Mesenchymal stem cell (in vitro differentiated cells and primary cell): ENCODE data around the gene DOCK6.
"Not testable (repeated sequence)": the region's sequence is repeated elsewhere in the genome, so short reads cannot be mapped to it uniquely, and the experiment has no call there.

Experiments
- DNase-seq: peaks from one replicate; pipeline ENCODE4 v3.0.0-alpha.2; 2013
- H2AFZ ChIP-seq: one replicate; pipeline ENCODE4 v1.6.1; 2013; ENCODE audit warnings: low read depth, mild to moderate bottlenecking, control low read depth, inconsistent platforms, low read length, moderate library complexity
- H2AK5ac ChIP-seq: 2 replicates; pipeline ENCODE4 v1.6.1; 2013; ENCODE audit warnings: low read length, moderate library complexity, mild to moderate bottlenecking, inconsistent platforms; ENCODE audit not compliant: severe bottlenecking
- H2BK120ac ChIP-seq: one replicate; pipeline ENCODE4 v1.6.1; 2013; ENCODE audit warnings: low read depth, mild to moderate bottlenecking, inconsistent platforms, low read length, moderate library complexity
- H2BK12ac ChIP-seq, 2 experiments: one replicate each; pipeline ENCODE4 v1.6.1; 2013; ENCODE audit warnings: inconsistent platforms in 2 of 2, low read length in 2 of 2, mild to moderate bottlenecking in 2 of 2, moderate library complexity in 2 of 2, control low read depth in 1 of 2
- H2BK15ac ChIP-seq: one replicate; pipeline ENCODE4 v1.6.1; 2013; ENCODE audit warnings: mild to moderate bottlenecking, low read depth, inconsistent platforms; ENCODE audit not compliant: poor library complexity, severe bottlenecking
- H2BK5ac ChIP-seq: 2 replicates; pipeline ENCODE4 v1.6.1; 2013; ENCODE audit warnings: low read depth, mild to moderate bottlenecking, low read length, control low read depth, inconsistent platforms; ENCODE audit not compliant: poor library complexity, severe bottlenecking
- H3K14ac ChIP-seq, 2 experiments: one replicate each; pipeline ENCODE4 v1.6.1; 2013; ENCODE audit warnings: inconsistent platforms in 2 of 2, low read length in 2 of 2, control low read depth in 1 of 2, mild to moderate bottlenecking in 1 of 2, moderate library complexity in 1 of 2
- H3K18ac ChIP-seq, 2 experiments: one replicate each; pipeline ENCODE4 v1.6.1; 2013; ENCODE audit warnings: inconsistent platforms in 2 of 2, low read length in 2 of 2, control low read depth in 1 of 2, low read depth in 1 of 2, mild to moderate bottlenecking in 1 of 2
- H3K23ac ChIP-seq, 2 experiments: one replicate each; pipeline ENCODE4 v1.6.1; 2013; ENCODE audit warnings: inconsistent platforms in 2 of 2, low read length in 2 of 2, mild to moderate bottlenecking in 2 of 2, moderate library complexity in 2 of 2, control low read depth in 1 of 2
- H3K27ac ChIP-seq: 2 replicates; pipeline ENCODE4 v1.5.1; 2013; ENCODE audit warnings: mild to moderate bottlenecking, moderate library complexity, low read length, control low read depth, inconsistent platforms; ENCODE audit not compliant: poor library complexity, severe bottlenecking
- H3K27me3 ChIP-seq, 2 experiments: 2 replicates each; pipeline versions ENCODE4 v1.6.1 to v1.7.0; 2013; ENCODE audit warnings: low read length in 2 of 2, mild to moderate bottlenecking in 2 of 2, moderate library complexity in 2 of 2, control low read depth in 1 of 2, inconsistent platforms in 1 of 2; ENCODE audit not compliant: control insufficient read depth in 1 of 2, insufficient read depth in 1 of 2
- H3K36me3 ChIP-seq, 2 experiments: 2 replicates each; pipeline versions ENCODE4 v1.6.1 to v1.7.0; 2013; ENCODE audit warnings: low read length in 2 of 2, control low read depth in 1 of 2, inconsistent platforms in 1 of 2, low read depth in 1 of 2, mild to moderate bottlenecking in 1 of 2; ENCODE audit not compliant: insufficient read depth in 2 of 2, control insufficient read depth in 1 of 2
- H3K4ac ChIP-seq, 2 experiments: one replicate each; pipeline ENCODE4 v1.6.1; 2013; ENCODE audit warnings: inconsistent platforms in 2 of 2, low read length in 2 of 2, mild to moderate bottlenecking in 2 of 2, moderate library complexity in 2 of 2, control low read depth in 1 of 2, low read depth in 1 of 2
- H3K4me1 ChIP-seq: 2 replicates; pipeline ENCODE4 v1.6.1; 2013; ENCODE audit warnings: low read depth, low read length, control low read depth; ENCODE audit not compliant: control insufficient read depth, insufficient read depth
- H3K4me2 ChIP-seq: 2 replicates; pipeline ENCODE4 v1.6.1; 2013; ENCODE audit warnings: low read length, mild to moderate bottlenecking, inconsistent platforms; ENCODE audit not compliant: poor library complexity, severe bottlenecking
- H3K4me3 ChIP-seq, 2 experiments: 2 replicates each; pipeline versions ENCODE4 v1.5.1 to v1.7.0; 2013; ENCODE audit warnings: low read length in 2 of 2, mild to moderate bottlenecking in 2 of 2, control low read depth in 1 of 2, low read depth in 1 of 2; ENCODE audit not compliant: insufficient read depth in 1 of 2
- H3K79me1 ChIP-seq: replicated peaks from 2 replicates; pipeline ENCODE4 v1.6.1; 2013; ENCODE audit warnings: mild to moderate bottlenecking, control low read depth, low read length, inconsistent platforms; ENCODE audit not compliant: poor library complexity, severe bottlenecking
- H3K9ac ChIP-seq: 2 replicates; pipeline ENCODE4 v1.7.0; 2013; ENCODE audit warnings: mild to moderate bottlenecking, low read length, moderate library complexity
- H3K9me3 ChIP-seq: 2 replicates; pipeline ENCODE4 v1.7.0; 2013; ENCODE audit warnings: mild to moderate bottlenecking, low read length; ENCODE audit not compliant: control insufficient read depth
- H4K8ac ChIP-seq: one replicate; pipeline ENCODE4 v1.6.1; 2013; ENCODE audit warnings: inconsistent platforms, mild to moderate bottlenecking, low read length, moderate library complexity
- H4K91ac ChIP-seq: one replicate; pipeline ENCODE4 v1.6.1; 2013; ENCODE audit warnings: mild to moderate bottlenecking, low read length, inconsistent platforms
- WGBS: methylation state at CpG from one replicate; pipeline ENCODE4 v1.1.7; 2013; ENCODE audit warnings: mixed read lengths; 5-methylcytosine and 5-hydroxymethylcytosine counted together

Gene DOCK6

GRCh38 chr19:11165486-11166030, 96.8 kb downstream of the DOCK6 start:
- H3K36me3 ChIP-seq, result peaks cover 57 to 62% of the 10 kb centered on the region in 2 experiments
- H3K4me1 ChIP-seq, result peaks cover 14% of the 10 kb centered on the region
- no peak overlapping the region for H2BK12ac ChIP-seq
- H3K79me1 ChIP-seq, result peaks cover 18% of the 10 kb centered on the region
- no peak overlapping the region for H3K4me2 ChIP-seq
- H2BK15ac ChIP-seq, result no peak overlapping the region
- no peak overlapping the region for H4K91ac ChIP-seq
- 97% methylated on average over 11 of the region's 13 CpGs for WGBS
- H3K9ac ChIP-seq, result peak overlapping the region; percentile 94
- no peaks in the 10 kb centered on the region for H3K9me3 ChIP-seq
- peak overlapping the region in 1 of 2 experiments; percentile 67 for H3K4me3 ChIP-seq
- no peak overlapping the region for H3K14ac ChIP-seq
- H3K27ac ChIP-seq, result no peak overlapping the region
- H2AK5ac ChIP-seq, result no peak overlapping the region
- no peak overlapping the region for H4K8ac ChIP-seq
- no peak overlapping the region for H3K23ac ChIP-seq
- no peak overlapping the region for H2BK5ac ChIP-seq
- DNase-seq, result no peak
- H3K4ac ChIP-seq, result no peak overlapping the region
- H3K18ac ChIP-seq, result no peak overlapping the region
- H2AFZ ChIP-seq, result no peak overlapping the region
- H2BK120ac ChIP-seq, result no peak overlapping the region
- no peaks in the 10 kb centered on the region for H3K27me3 ChIP-seq

- Histone ChIP-seq H3K79me1 (peaks cover 18% of the 10 kb centered on the region), H3K14ac (no peak overlapping the region), H3K23ac (no peak overlapping the region), H2BK15ac (no peak overlapping the region), H2AK5ac (no peak overlapping the region), H3K4me2 (no peak overlapping the region), H3K27me3 (no peaks in the 10 kb centered on the region), H3K27ac (no peak overlapping the region), H2BK5ac (no peak overlapping the region), H2BK120ac (no peak overlapping the region), H2BK12ac (no peak overlapping the region), H3K4me3 (peak overlapping the region in 1 of 2 experiments; percentile 76), H3K18ac (no peak overlapping the region), H4K91ac (no peak overlapping the region), H3K9ac (peak overlapping the region; percentile 94), H3K4me1 (peaks cover 12% of the 10 kb centered on the region), H3K36me3 (peaks cover 51 to 56% of the 10 kb centered on the region in 2 experiments), H3K9me3 (no peaks in the 10 kb centered on the region), H2AFZ (no peak overlapping the region), H3K4ac (no peak overlapping the region), H4K8ac (no peak overlapping the region)
- DNase-seq, result no peak
- 92% methylated on average over 17 of the region's 17 CpGs for WGBS
These were observed 97.4 kb downstream of the DOCK6 start for GRCh38 chr19:11164879-11165406.

GRCh38 chr19:11164296-11164695, 98.0 kb downstream of the DOCK6 start:
- Histone ChIP-seq H4K8ac (no peak overlapping the region), H3K4me3 (peak overlapping the region in 1 of 2 experiments; percentile 76), H3K4me1 (peaks cover 9% of the 10 kb centered on the region), H2AFZ (no peak overlapping the region), H3K9ac (peak overlapping the region; percentile 94), H3K36me3 (peaks cover 44 to 49% of the 10 kb centered on the region in 2 experiments), H3K18ac (no peak overlapping the region), H2BK12ac (no peak overlapping the region), H3K27ac (no peak overlapping the region), H2BK120ac (no peak overlapping the region), H3K79me1 (peaks cover 16% of the 10 kb centered on the region), H2BK15ac (no peak overlapping the region), H2AK5ac (no peak overlapping the region), H2BK5ac (no peak overlapping the region), H3K27me3 (no peaks in the 10 kb centered on the region), H3K14ac (no peak overlapping the region), H3K4me2 (no peak overlapping the region), H3K4ac (no peak overlapping the region), H3K9me3 (no peaks in the 10 kb centered on the region), H3K23ac (no peak overlapping the region), H4K91ac (no peak overlapping the region)
- no peak for DNase-seq
- 98% methylated on average over 11 of the region's 11 CpGs for WGBS

GRCh38 chr19:11160440-11160768, 101.9 kb downstream of the DOCK6 start:
- H3K79me1 ChIP-seq, H2BK15ac ChIP-seq, H2AFZ ChIP-seq, H3K4me3 ChIP-seq, H3K4me2 ChIP-seq, H2BK12ac ChIP-seq, H3K23ac ChIP-seq, H3K14ac ChIP-seq, H2AK5ac ChIP-seq, H3K27me3 ChIP-seq, H3K18ac ChIP-seq, H2BK5ac ChIP-seq, H2BK120ac ChIP-seq, H3K27ac ChIP-seq, H3K9me3 ChIP-seq, H3K4me1 ChIP-seq, DNase-seq, H4K91ac ChIP-seq, H4K8ac ChIP-seq: not testable (repeated sequence)
- H3K36me3 ChIP-seq, result peaks cover 15 to 20% of the 10 kb centered on the region in 2 experiments
- H3K4ac ChIP-seq, result peak overlapping the region in 1 of 2 experiments; percentile 18
- WGBS, result no CpG with 5 or more reads among the region's 2 CpGs
- H3K9ac ChIP-seq, result peak overlapping the region; percentile 75
